ENCODE measurements around the gene SERGEF. TPM values are rescaled to one million over a fixed set of nuclear protein-coding genes. Genes with fewer than 3 reads are reported as not detected.

SERGEF gene
- polyA plus RNA-seq, 4 donors, result 18.7 to 23.2 (median 20.5) TPM

DNA sequence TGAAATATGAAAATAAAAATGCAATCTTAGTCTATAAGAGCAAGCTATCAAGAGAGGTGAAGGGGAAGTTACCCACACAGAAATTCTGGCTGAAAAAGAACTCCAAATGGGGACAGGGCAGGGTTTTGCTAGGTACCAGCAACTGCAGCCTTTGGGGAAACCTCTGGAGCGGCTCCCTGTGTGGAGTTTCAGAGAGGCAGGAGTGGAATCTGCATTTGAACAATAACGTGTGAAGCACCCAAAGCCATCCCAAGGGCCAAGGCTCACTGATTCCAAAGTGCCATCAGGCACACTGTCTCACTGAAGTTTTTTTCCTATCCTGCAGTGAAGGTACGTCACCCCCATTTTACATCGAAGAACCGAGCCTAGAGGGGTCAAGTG is 190.5 kb downstream of the SERGEF start:
- DNase-seq (ENCODE audit: low read depth in 4 of 4, low spot score in 2 of 4), result no peak

DNA sequence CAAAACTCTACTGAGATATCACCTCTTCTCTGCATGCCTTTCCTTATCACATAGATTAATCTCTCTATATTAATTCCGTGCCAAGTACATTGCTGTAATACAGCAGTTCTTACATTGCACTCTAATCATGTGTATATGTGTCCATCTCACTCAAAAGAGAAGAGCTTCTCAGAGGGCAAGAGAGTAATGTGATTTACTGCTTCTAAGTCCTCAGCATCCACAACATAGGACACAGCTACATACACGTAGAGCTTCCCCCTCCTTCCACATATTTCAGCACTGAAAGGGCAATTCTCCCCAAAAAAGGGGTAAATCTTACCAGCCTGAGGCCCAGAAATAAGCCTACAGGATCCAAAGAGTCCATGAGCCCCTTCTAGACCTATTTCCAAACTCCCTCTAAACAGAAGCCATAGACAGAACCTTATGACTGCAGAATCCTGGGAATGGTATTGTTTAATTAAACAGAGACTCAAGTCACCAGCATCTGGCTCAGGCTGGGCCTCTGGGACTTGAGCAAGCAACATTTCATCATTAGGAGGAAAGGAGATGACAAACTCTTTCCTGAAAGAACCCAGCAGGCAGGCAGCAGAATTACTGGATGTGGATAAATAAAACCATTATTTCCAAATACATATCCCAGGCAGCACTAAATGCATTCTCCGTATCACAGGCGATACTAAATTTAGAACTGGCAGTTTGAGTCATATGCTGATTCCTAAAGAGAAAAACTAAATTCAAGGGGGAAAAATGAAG is 191.0 kb downstream of the SERGEF start:
- DNase-seq (ENCODE audit: low read depth in 4 of 4, low spot score in 2 of 4), result no peak

DNA sequence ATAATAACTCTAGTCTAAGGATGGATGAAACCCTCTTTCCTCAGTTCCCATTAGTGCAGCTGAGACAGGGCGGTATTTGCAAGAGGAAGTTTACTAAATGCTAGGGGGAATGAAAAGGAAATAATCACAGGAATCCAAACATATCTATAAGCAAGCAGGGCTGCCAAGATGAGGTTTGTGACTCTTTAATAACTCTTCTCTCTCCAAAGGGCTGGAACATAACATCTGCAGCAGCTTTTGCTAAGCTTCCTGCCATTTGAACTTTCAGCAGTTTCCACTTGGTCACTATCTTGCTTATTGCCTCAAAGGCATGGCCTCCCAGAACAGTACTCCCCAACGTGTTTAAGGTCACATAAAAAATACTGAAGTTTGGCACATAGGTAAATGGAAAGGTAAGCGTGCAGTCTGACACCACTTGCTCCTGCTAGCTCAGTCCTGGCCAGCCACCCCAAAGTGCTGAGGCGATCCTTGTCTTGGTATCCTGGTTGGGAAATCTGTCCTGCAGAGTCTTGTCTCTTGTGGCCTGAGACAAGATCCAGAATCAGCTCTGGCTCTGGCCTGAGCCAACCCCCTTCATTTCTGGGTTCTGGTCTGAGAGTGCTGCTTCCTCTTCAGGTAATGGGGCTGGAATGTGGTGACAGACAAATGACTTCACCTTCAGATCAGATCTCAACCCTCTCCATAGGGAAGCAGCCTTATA is 196.5 kb downstream of the SERGEF start:
- no peak for DNase-seq (ENCODE audit: low read depth in 4 of 4, low spot score in 2 of 4)

DNA sequence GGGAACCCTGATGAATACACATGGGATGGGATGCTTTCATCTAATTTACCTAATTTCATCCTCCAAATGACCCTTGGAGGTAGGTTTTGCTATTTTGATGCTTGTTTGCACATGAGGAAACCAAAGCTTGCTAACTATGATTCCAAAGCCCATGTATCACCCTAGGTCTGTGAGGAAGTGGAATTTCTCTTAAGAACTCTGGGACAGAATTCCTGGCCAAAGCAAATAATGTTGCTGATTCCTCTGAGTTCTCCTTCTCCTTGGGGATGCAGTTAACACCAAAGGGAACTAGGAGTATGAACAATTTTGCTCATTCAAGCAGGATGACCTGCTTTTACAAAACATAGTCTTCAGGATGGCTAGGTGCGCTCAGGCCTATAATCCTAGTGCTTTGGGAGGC is 198.3 kb downstream of the SERGEF start:
- no peak for DNase-seq (ENCODE audit: low read depth in 4 of 4, low spot score in 2 of 4)

DNA sequence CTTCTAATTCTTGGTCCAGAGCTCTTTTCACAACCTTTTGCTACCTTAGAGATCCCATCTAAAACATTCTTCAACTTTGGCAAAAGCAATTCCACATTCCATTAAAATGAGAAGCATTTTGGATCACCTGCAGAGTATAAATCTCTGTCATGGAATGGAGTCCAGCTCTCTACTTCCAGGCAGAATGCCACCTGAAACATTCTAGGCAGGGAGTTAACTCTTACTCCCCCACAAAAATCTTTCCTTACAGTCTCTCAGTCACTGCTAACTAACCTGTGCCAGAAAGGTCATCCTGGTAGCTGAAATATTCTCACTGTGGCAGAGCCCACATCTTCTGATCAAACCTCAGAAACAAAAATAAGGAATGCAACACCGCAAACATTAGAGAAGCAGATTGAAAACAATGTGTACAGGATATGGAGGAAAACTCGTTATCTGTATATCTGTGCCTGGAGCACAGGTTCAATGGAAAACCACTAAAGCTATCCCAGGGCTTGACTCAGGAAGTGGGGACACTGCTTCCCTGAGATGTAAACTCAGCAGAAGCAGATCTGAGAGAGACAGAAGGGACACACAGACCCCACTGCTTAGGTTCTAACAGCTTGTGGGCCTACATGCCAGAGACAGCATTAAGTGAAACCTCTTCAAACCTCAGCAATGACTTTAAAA is 199.3 kb downstream of the SERGEF start:
- DNase-seq (ENCODE audit: low read depth in 4 of 4, low spot score in 2 of 4), result no peak

DNA sequence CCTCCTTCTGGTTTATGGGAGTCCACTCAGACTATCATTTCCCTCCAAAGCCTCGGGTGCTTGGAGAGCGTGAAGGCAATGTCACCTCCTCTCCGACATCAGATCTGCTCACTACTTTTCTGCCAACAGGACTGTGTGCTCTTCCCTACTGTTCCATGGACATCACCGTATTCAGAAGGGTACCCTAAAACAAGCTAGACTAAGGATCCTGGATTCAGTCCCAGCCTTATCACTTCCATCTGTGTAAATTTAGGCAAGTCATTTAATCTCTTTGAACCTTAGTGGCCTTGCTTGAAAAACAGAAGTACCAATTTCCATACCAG is 200.0 kb downstream of the SERGEF start:
- no peak for DNase-seq (ENCODE audit: low read depth in 4 of 4, low spot score in 2 of 4)

DNA sequence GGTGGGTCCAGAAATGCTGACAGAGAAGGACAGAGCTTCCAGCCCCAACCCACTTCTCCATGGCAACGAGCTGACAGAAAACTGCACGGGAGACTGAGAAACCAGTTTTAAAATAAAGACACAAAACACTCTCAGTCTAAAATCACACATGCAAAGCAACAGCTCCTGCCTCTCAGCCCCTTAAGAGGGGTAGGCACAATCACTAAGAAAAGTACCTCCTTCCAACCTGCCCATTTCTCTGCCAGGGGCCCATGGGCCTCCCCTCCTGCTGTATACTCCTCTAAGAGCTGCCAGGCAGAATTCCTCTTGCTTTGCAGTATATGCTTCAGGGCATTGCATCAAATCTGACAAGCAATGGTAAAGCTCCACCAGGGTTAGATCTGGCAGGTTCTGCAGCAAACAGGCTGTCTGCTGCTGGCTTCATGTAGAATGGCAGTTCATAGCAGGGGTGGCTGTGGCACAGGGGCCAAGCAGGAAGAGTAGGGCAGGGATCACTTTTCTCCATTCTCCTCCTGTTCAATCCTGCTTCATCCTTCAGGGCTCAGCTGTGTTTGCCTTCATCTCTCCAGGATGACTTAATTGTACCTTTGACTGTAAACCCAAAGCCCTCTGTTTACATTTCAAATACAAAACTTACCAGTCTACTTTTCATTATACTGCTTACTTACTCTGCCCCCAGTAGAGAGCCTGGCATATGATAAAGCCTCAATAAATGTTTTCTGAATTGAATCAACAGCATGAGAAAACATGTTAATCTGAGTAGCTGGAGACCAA is 200.6 kb downstream of the SERGEF start:
- DNase-seq (ENCODE audit: low read depth in 4 of 4, low spot score in 2 of 4), result no peak

DNA sequence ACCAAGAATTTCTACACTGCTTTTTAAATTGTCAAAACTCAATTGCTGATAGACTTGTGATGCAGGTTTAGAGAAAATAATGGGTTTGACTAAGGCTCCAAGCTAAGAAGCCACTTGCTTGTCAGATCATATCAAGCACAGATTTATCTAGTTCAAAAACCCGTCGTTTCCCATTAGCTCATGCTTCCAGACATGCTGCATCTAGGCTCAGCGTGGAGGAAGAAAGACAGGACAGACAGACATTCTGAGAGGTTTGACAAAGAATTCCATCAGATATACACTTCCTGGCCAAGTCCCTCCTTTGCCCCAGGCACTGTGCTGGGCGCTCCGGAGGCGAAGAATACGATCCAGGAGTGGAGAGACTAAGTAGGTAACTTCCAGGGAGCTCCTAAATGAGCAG is 201.5 kb downstream of the SERGEF start:
- no peak for DNase-seq (ENCODE audit: low read depth in 4 of 4, low spot score in 2 of 4)

DNA sequence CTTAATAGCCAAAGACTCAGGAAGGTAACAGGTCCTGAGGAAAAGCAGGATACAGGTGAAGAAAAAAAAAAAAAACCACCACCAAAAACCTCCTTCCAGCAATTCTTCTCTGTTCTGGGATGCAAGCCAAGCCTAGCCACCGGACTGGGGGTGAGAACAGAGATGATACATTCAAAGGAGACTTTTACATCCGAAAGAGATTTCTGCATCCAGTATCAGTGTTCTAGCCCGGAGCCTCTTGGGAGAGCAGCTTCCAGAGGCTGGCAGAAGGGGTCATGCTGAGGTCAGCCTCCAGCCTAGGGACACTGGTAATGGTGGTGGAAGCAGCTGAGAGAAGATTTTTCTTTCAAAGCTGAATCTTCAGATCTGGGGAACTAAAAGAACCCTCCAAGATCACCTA is 202.1 kb downstream of the SERGEF start:
- no peak for DNase-seq (ENCODE audit: low read depth in 4 of 4, low spot score in 2 of 4)

DNA sequence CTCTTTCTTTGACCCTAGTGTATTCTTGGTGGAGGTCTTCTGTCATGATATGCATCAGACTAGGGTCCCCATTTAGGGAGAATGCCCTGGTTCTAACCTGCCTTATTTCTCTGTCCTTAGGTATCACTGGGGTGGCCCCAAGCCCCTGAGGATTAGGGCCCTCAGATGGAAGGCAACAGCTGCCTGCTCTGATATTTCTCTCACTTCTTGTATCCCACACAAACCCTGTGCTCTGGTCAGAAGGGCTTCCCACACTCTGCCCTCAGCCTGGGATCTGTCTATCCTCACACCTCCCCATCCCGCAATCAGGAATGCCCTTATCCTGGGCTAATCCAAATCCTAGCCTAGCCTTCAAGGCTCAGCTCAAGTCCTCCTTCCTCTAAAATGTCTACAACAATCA is 202.8 kb downstream of the SERGEF start:
- no peak for DNase-seq (ENCODE audit: low read depth in 4 of 4, low spot score in 2 of 4)

DNA sequence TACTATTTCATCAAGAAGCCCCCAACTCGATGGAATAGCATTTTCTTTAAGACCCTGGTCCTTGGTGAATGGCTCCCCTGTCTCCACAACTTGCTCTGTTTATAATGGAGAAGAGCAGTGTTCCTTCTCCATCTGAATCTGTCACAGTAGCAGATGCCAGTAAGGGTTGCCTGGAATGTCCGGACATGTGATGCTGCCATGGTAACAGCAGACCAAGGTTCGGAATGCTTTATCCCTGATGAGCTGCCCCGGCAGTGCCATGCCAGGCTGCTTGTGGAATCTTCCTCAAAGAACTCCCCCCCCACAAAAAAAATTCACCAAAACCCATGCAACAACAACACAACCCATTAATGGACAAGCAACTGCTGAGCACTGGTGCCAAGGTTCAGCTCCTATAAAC is 205.8 kb downstream of the SERGEF start:
- no peak for DNase-seq (ENCODE audit: low read depth in 4 of 4, low spot score in 2 of 4)

DNA sequence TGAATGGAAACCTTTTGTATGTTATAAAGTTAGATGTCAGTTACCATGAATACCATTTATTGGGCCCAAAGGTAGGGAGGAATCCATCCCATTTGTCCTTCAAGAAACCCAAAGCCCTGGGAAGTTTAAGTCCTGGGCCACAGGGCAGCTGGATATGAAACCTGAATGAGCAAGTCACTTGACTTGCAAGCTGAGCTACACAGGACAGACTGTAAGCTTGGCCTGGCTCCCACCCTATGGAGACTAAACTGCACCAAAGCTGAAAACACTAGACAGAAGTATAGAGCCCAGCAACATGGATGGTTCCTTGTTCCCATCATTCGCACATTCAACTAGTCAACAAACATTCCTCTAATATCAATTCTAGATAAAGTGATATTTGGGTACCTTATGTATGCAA is 207.0 kb downstream of the SERGEF start:
- no peak for DNase-seq (ENCODE audit: low read depth in 4 of 4, low spot score in 2 of 4)

DNA sequence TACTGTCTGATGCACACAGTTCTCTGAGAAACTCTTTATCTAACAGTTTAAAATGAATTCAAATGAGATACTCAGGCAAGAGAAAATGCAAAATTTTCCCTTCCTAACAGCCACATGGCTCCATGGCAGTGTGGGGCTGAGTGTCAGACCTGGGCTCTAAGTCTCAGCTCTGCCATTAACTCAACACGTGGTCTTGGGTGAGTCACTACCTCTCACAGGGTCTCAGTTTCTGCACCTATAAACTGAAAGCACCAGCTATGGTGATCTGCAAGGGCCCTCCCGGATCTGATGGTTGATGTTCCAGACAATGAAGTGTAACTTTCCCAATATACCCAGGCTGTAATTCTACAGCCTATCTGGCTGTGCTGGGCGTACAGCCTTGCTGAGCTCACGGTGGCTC is 207.8 kb downstream of the SERGEF start:
- no peak for DNase-seq (ENCODE audit: low read depth in 4 of 4, low spot score in 2 of 4)

DNA sequence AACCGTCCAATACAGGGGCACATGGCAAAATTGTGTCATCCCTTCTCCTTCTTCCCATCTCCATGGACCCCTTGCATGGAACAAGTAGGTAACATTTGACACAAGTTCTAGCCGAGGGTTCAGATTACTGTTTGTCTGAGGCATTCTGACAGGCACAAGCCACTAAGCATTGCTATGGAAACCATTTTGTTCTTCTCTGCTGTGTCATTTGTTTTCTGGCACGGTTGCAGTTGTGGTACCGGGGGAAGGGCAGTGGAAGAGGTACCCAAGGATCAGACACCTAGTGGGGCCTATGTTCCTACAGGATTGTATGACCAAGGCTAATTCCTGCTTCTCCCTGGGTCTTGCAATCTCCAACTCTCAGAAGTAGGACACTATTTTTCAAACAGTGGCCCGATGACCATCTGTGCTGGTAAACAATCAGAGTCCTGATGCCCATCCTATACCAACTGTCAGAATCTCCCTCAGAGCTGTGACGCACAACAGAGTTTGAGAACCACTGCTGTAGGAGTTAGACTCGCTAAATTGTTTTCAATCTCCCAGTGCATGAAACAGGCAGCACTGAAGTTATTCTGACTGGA is 209.0 kb downstream of the SERGEF start:
- no peak for DNase-seq (ENCODE audit: low read depth in 4 of 4, low spot score in 2 of 4)

DNA sequence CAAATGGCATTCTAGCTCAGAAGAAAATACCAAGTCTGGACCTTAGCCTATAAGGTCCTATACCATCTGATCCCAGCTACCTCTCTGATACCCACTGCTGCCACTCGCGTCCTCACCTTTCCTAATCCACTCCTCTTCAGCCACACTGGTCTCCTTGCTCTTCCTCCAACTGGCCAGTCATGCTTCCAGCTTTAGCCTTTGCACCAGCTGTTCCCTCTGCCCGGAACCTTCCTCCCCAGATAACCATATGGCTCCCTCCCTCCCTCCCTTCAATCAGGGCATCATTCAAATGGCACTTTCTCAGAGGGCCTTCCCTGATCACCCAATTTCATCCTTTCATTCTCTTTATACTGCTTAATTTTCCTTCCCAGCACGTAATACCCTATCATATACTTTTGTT is 210.4 kb downstream of the SERGEF start:
- DNase-seq (ENCODE audit: low read depth in 4 of 4, low spot score in 2 of 4), result no peak

DNA sequence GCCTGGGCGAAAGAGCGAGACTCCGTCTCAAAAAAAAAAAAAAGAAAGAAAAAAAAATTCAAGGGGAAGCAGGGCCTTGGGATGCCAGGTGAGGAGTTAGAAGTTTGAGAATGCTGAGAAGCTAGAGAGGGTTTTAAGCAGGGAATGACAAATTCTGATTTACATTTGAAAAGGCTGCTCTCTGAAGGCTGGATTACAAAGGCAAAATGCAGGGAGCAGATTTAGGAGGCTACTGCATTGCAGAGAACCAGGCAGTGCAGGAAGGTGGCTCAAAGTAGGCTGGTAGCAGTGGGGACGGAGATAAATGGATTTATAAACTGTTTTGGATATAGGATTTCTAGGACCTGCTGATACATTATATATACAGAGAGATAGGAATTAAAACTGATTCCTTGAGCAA is 211.7 kb downstream of the SERGEF start:
- no peak for DNase-seq (ENCODE audit: low read depth in 4 of 4, low spot score in 2 of 4)

DNA sequence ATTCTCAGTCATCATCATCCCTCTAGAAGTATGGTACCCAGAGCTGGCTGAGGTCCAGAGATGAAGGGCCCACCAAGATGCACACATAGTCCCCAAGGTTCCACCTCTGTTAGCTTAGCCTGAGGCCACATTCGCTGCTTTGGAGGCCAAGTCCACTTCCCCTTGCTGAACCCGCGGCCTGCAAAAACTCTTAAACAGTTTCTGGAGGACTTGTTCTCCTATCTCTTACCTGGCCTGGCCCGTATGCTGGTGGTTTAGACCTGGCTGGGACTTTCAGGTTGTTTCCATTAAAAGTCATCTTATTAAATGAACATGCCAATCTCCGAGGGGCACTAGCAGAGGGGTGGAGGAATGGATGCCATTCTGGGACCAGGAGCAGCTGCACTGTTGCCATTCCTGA is 213.7 kb downstream of the SERGEF start:
- DNase-seq (ENCODE audit: low read depth in 4 of 4, low spot score in 2 of 4), result no peak

DNA sequence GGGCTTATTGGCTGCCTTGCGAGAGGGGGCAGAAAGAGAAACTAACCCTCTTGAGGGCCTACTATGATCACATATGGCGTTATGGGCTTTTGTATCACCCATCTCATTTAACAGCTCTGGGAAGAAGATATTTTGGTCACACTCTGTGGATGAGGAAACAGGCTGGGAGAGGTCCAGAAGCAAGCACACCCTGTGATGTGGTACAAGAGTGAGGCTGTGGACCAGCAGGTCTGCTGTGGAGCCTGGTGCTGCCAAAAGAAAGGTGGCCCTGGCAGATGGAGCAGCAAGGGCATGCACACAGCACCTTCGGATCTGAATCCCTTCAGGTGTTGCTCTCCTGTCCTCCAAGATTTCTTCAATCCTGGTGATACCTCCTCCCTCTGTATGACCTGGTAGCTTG is 214.1 kb downstream of the SERGEF start:
- no peak for DNase-seq (ENCODE audit: low read depth in 4 of 4, low spot score in 2 of 4)

DNA sequence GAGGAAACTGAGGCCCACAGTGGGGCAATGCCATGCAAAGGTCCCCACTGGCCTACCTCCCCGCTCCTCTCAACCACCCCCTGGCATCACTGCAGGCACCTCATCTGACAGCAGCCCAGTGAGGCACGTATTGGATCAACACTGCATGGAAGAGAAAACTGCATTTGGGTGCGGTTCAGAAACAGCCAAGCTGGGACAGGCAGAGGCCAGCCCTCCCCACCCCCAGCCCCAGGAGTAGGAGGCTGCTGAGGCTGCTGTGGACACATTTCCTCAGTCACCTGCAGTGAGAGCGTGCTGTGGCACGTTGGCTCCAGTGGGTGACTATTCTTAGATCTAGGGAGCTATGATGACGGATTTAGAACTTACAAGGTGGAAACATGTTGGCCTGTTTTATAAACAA is 214.6 kb downstream of the SERGEF start:
- DNase-seq (ENCODE audit: low read depth in 4 of 4, low spot score in 2 of 4), result no peak

DNA sequence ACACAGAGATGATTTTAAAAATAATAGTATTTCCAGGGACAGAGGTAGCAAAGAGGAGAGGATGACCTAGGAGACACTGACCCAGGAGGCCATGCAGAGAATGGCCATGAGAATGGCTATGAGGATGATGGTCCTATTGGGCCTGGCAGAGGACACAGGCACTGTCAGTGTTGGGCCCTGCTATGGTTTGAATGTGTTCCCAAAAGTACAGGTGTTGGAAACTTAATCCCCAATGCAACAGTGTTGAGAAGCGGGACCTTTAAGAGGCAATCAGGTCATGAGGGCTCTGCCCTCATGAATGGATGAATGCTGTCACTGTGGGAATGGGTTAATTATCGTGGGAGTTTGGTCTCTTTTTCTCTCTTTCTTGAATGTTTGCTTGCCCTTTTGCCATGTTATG is 216.7 kb downstream of the SERGEF start:
- no peak for DNase-seq (ENCODE audit: low read depth in 4 of 4, low spot score in 2 of 4)

DNA sequence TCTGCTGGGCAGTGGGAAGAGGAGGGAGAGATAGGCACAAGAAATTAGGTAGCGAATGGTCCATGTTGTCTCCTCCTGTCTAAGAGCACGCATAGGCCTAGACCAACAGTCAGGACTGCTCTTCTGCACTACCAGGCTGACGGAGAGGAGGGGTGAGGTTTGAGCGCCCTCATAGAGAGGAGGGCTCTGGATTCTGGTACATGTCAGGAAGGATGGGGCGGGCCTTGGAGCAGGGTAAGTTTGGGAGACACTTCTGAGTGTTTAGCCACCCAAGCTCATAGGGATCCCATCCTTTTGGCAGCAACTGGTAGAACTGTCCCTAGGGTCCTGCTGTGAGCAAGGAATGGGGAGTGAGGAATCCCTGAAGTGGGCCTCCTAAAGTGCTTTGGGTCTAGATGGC is 217.9 kb downstream of the SERGEF start:
- no peak for DNase-seq (ENCODE audit: low read depth in 4 of 4, low spot score in 2 of 4)

All from left renal cortex interstitium (tissue), 4 donors.